Lower lobe of right lung (tissue), 2 donors: ENCODE results near the gene NAA16. TPM values are rescaled to one million over a fixed set of nuclear protein-coding genes. Genes with fewer than 3 reads are reported as not detected.

Experiments
- ATAC-seq, 2 donors: fragments of 200-7000 bp; cut with Tn5 transposase; one replicate each; pipeline ENCODE4 v1.9.1; 2020 to 2022; ENCODE audit warnings: mild to moderate bottlenecking in 2 of 2, moderate library complexity in 2 of 2
- DNase-seq: peaks from one replicate; pipeline ENCODE4 v3.0.0-alpha.2; 2020
- H3K27ac ChIP-seq: fragments of 200-600 bp; one replicate; pipeline ENCODE4 v1.8.0; 2022
- H3K27me3 ChIP-seq: fragments of 200-600 bp; one replicate; pipeline ENCODE4 v1.8.0; 2022; ENCODE audit warnings: low read depth
- H3K36me3 ChIP-seq: fragments of 200-600 bp; one replicate; pipeline ENCODE4 v1.8.0; 2022; ENCODE audit warnings: mild to moderate bottlenecking
- H3K4me1 ChIP-seq: fragments of 200-600 bp; one replicate; pipeline ENCODE4 v1.8.0; 2022
- H3K4me3 ChIP-seq: fragments of 200-600 bp; one replicate; pipeline ENCODE4 v1.8.0; 2022; ENCODE audit warnings: mild to moderate bottlenecking
- H3K9me3 ChIP-seq: fragments of 200-600 bp; one replicate; pipeline ENCODE4 v1.8.0; 2022
- CTCF ChIP-seq: fragments of 200-600 bp; IDR thresholded peaks from one replicate; pipeline ENCODE4 v1.8.0; 2022; ENCODE audit warnings: antibody characterized with exemption, mild to moderate bottlenecking
- intact Hi-C: fragments of 100-400 bp; cut with DNase I; formaldehyde crosslinking; loops from one replicate; pipeline ENCODE4 v1.11.0; 2022
- total RNA-seq: library from RNA; stranded (reverse); fragmentation: NEBNext Ultra II Directional; extraction: Animal tissue kit (Norgen Biotek cat#: 25700); gene quantifications from one replicate; pipeline ENCODE4 v1.2.1, GENCODE V29; 2021
- donor health status: DM: no; HTN: yes; CAD: no; lungs with severe emphysema.

NAA16 gene
- total RNA-seq, 1 donor from 2014 or later: 14.9 TPM

GRCh38 chr13:41411522-41411921, 100.5 kb downstream of the NAA16 start:
- peak; percentile 36 for TF ChIP-seq CTCF
- ATAC-seq: peak; percentile 66 to 72
- DNase-seq: no peak
- Histone ChIP-seq H3K27ac (no peak overlapping the region), H3K4me3 (no peak overlapping the region), H3K4me1 (no peaks in the 10 kb centered on the region), H3K9me3 (no peaks in the 10 kb centered on the region), H3K27me3 (no peaks in the 10 kb centered on the region), H3K36me3 (no peaks in the 10 kb centered on the region)
- intact Hi-C loops: no loop called here

- DNase-seq (no peak), ATAC-seq (no peak)
- TF ChIP-seq CTCF: no peak
- Histone ChIP-seq H3K4me1 (no peaks in the 10 kb centered on the region), H3K9me3 (no peaks in the 10 kb centered on the region), H3K4me3 (no peak overlapping the region), H3K27ac (no peak overlapping the region), H3K27me3 (no peaks in the 10 kb centered on the region), H3K36me3 (no peaks in the 10 kb centered on the region)
- intact Hi-C loops: no loop called here
Measured at GRCh38 chr13:41413872-41414271, 102.8 kb downstream of the NAA16 start.

- H3K9me3 ChIP-seq: no peaks in the 10 kb centered on the region
- H3K4me1 ChIP-seq: no peaks in the 10 kb centered on the region
- no peaks in the 10 kb centered on the region for H3K36me3 ChIP-seq
- H3K27ac ChIP-seq: no peak overlapping the region
- no peak overlapping the region for H3K4me3 ChIP-seq
- ATAC-seq (no peak), DNase-seq (no peak)
- TF ChIP-seq CTCF: no peak
- intact Hi-C loops: no loop called here
- no peaks in the 10 kb centered on the region for H3K27me3 ChIP-seq
Measured at GRCh38 chr13:41416276-41416675, 105.2 kb downstream of the NAA16 start.

- Histone ChIP-seq H3K27ac (no peak overlapping the region), H3K27me3 (no peaks in the 10 kb centered on the region), H3K9me3 (no peaks in the 10 kb centered on the region), H3K4me1 (no peaks in the 10 kb centered on the region), H3K4me3 (no peak overlapping the region), H3K36me3 (no peaks in the 10 kb centered on the region)
- TF ChIP-seq CTCF: no peak
- intact Hi-C loops: no loop called here
- no peak for ATAC-seq
- DNase-seq: no peak
Measured at GRCh38 chr13:41418027-41418426, 107.0 kb downstream of the NAA16 start.

GRCh38 chr13:41418731-41419130, 107.7 kb downstream of the NAA16 start:
- no peak for DNase-seq
- no peak for TF ChIP-seq CTCF
- Histone ChIP-seq H3K27me3 (no peaks in the 10 kb centered on the region), H3K27ac (no peak overlapping the region), H3K36me3 (no peaks in the 10 kb centered on the region), H3K4me3 (no peak overlapping the region), H3K9me3 (no peaks in the 10 kb centered on the region), H3K4me1 (no peaks in the 10 kb centered on the region)
- no peak for ATAC-seq
- intact Hi-C loops: no loop called here

GRCh38 chr13:41419206-41419605, 108.1 kb downstream of the NAA16 start:
- no peaks in the 10 kb centered on the region for H3K36me3 ChIP-seq
- no peak for ATAC-seq
- H3K4me1 ChIP-seq: no peaks in the 10 kb centered on the region
- intact Hi-C loops: no loop called here
- H3K4me3 ChIP-seq: no peak overlapping the region
- TF ChIP-seq CTCF: no peak
- H3K9me3 ChIP-seq: no peaks in the 10 kb centered on the region
- DNase-seq: no peak
- H3K27ac ChIP-seq: no peak overlapping the region
- no peaks in the 10 kb centered on the region for H3K27me3 ChIP-seq
